ENCODE data around the gene KRTAP25-1.

Gene KRTAP25-1

GRCh38 chr21:30245061-30245460 is 44.3 kb downstream of the KRTAP25-1 start:
- DNase-seq = no peak

- no peak for DNase-seq
Observed at GRCh38 chr21:30243691-30244090, 45.6 kb downstream of the KRTAP25-1 start.

GRCh38 chr21:30240661-30241060 is 48.7 kb downstream of the KRTAP25-1 start:
- DNase-seq = no peak
